ENCODE results near the gene RAB36.

- TF ChIP-seq, protein P1, sequence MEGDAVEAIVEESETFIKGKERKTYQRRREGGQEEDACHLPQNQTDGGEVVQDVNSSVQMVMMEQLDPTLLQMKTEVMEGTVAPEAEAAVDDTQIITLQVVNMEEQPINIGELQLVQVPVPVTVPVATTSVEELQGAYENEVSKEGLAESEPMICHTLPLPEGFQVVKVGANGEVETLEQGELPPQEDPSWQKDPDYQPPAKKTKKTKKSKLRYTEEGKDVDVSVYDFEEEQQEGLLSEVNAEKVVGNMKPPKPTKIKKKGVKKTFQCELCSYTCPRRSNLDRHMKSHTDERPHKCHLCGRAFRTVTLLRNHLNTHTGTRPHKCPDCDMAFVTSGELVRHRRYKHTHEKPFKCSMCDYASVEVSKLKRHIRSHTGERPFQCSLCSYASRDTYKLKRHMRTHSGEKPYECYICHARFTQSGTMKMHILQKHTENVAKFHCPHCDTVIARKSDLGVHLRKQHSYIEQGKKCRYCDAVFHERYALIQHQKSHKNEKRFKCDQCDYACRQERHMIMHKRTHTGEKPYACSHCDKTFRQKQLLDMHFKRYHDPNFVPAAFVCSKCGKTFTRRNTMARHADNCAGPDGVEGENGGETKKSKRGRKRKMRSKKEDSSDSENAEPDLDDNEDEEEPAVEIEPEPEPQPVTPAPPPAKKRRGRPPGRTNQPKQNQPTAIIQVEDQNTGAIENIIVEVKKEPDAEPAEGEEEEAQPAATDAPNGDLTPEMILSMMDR (IDR thresholded peaks at IDR 0.05), result no peak
- TF ChIP-seq POLR2A (IDR thresholded peaks at IDR 0.05), result no peak
Observed at GRCh38 chr22:23098230-23098705, 47.0 kb upstream of the RAB36 start.
